Cardiac fibroblast (primary cell): ENCODE measurements around the gene SCFD2.

Source experiments
- DNase-seq, 2 donors: peaks; one replicate each; pipeline versions ENCODE4 v3.0.0 to v3.0.0-alpha.2; 2010; ENCODE audit warnings: low read depth in 2 of 2
- H3K4me3 ChIP-seq, 2 donors: replicated peaks in 1 of 2; 1 replicate in 1 of 2; 2 replicates in 1 of 2; pipeline ENCODE4 v1.5.1; 2011; ENCODE audit warnings: low read depth in 2 of 2, low read length in 2 of 2, mild to moderate bottlenecking in 2 of 2, moderate library complexity in 1 of 2
- CTCF ChIP-seq: IDR thresholded peaks from one replicate; pipeline ENCODE4 v1.5.1; 2011; ENCODE audit warnings: low read depth, mild to moderate bottlenecking, low read length, inconsistent platforms

The SCFD2 gene

GRCh38 chr4:53326535-53326934 is 39.3 kb downstream of the SCFD2 start:
- no peak overlapping the region for H3K4me3 ChIP-seq
- DNase-seq, result no peak
- TF ChIP-seq CTCF, result no peak

- DNase-seq, result no peak
- no peak overlapping the region for H3K4me3 ChIP-seq
- TF ChIP-seq CTCF, result no peak
Measured at GRCh38 chr4:53322696-53323095, 43.2 kb downstream of the SCFD2 start.

DNA sequence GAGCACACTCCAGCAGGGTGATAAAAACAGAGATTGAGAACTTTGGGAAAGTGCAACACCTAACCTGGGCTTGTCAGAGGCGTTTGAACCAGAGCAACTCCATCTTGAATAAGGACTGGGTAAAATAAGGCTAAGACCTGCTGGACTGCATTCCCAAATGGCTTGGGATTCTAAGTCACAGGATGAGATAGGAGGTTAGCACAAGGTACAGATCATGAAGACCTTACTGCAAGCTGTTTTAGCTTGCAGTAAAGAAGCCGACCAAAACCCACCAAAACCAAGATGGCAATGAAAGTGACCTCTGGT is 43.9 kb downstream of the SCFD2 start:
- H3K4me3 ChIP-seq, result peak overlapping the region in 1 of 2 donors; percentile 11
- no peak for TF ChIP-seq CTCF
- no peak for DNase-seq

DNA sequence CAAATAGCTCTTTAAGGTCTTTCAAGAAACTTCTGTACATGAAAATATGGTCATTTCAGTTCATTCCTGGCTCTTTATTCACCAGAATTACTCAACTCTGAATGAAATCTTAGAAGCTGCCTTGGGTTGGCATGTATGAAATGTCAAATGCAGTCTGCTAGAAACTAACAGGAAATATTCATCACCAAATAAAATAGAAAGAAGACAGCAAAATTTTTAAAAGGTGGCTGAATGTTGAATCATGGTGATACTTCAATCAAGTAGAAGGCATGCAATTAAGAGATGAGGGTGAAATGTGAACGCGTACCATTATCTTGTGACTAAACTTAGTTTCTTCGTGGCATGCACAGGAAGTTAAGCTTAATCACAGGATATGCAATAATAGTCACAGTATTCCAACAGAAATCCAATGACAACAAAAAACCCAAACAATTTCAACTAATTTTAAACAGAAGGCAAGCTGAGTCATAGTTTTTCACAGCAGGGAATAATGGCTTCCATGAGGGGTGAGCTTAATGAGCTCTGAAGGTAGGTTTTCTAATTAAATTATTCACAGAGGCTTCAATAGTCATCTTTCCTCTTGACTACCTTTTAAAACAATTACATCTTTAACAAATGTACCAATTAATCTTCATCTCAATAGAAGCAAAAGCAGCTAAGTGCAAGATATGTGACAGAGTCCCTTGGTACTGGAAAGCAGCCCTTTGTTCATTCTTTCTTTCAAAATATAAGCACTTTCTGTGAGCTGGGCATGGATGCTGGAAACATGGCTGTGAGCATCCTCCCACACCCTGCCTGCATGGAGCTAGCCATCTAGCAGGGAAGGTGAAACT is 44.5 kb downstream of the SCFD2 start:
- DNase-seq, result peak; percentile 82 to 89
- no peak for TF ChIP-seq CTCF
- H3K4me3 ChIP-seq, result peak overlapping the region in 1 of 2 donors; percentile 37

DNA sequence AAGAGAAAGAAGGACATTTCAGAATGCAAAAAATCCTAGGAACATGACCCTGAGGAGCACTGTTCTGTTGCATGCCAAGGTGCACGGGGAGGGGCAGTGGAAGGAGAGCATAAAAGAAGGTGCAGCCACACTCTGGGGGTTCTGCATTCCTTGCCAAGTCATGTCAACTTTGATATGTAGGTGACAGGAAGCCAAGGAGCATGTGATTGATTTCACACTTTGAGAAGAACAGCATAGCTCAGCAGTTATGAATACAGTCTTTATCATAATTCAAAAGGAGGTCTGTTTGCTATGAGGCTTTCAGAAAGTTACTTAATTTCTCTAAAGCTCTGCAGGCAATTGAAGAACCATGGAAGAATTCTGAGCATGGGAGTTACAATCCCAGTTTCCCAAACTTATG is 50.6 kb downstream of the SCFD2 start:
- DNase-seq, result peak in 1 of 2 donors; percentile 48
- no peak for TF ChIP-seq CTCF
- H3K4me3 ChIP-seq, result no peak overlapping the region

DNA sequence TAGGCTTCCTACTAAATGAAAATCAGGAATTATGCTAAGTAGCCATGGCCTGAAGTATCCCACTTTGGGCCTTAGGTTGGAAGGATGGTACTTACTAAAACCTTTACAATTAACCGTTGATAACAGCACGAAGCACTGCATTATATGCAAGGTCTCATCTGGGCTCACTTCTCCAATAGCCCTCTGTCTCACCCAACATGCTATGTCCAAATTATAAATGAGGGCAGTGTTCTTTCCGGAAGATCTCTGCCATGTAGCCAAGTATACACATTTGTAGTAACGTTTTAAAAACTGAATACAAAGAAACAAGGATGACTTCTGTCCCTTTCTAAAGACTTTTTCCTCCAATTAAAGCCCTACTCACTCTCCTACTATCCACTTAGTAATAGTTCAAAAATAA is 51.6 kb downstream of the SCFD2 start:
- no peak for DNase-seq
- H3K4me3 ChIP-seq, result no peak overlapping the region
- TF ChIP-seq CTCF, result no peak

GRCh38 chr4:53313510-53313909 is 52.4 kb downstream of the SCFD2 start:
- peak; percentile 44 to 64 for DNase-seq
- TF ChIP-seq CTCF, result peak; percentile 15

More at GRCh38 chr4:53313510-53313909, 52.4 kb downstream of the SCFD2 start:
- H3K4me3 ChIP-seq, result no peak overlapping the region
